Osteoblast (primary cell): ENCODE data around the gene TOM1L2. TPM values are rescaled to one million over a fixed set of nuclear protein-coding genes. Genes with fewer than 3 reads are reported as not detected.

Source experiments
- DNase-seq: peaks from one replicate; pipeline ENCODE4 v3.0.0; 2011; ENCODE audit warnings: low spot score, mixed read lengths; ENCODE audit not compliant: insufficient read length; ENCODE audit errors: missing footprints
- H2AFZ ChIP-seq: 2 replicates; pipeline ENCODE4 v1.6.0; 2011; ENCODE audit warnings: mild to moderate bottlenecking, low read length
- H3K27ac ChIP-seq: 2 replicates; pipeline ENCODE4 v1.5.1; 2011; ENCODE audit warnings: mild to moderate bottlenecking, low read depth, low read length, moderate library complexity
- H3K27me3 ChIP-seq: 2 replicates; pipeline ENCODE4 v1.6.0; 2012; ENCODE audit warnings: mild to moderate bottlenecking, control low read depth, inconsistent platforms, low read length, moderate library complexity; ENCODE audit not compliant: insufficient read depth
- H3K36me3 ChIP-seq: 2 replicates; pipeline ENCODE4 v1.5.1; 2011; ENCODE audit warnings: mild to moderate bottlenecking, low read length, control low read depth, moderate library complexity; ENCODE audit not compliant: insufficient read depth
- H3K4me1 ChIP-seq: 2 replicates; pipeline ENCODE4 v1.5.1; 2011; ENCODE audit warnings: mild to moderate bottlenecking, low read length, control low read depth, moderate library complexity; ENCODE audit not compliant: insufficient read depth
- H3K4me2 ChIP-seq: 2 replicates; pipeline ENCODE4 v1.6.0; 2011; ENCODE audit warnings: mild to moderate bottlenecking, low read length; ENCODE audit not compliant: insufficient read depth
- H3K4me3 ChIP-seq: fragments of 200-600 bp; sonication (generic); 3 replicates; pipeline ENCODE4 v1.5.1; 2012; ENCODE audit warnings: mild to moderate bottlenecking, low read length, inconsistent platforms; ENCODE audit not compliant: insufficient read depth
- H3K79me2 ChIP-seq: 2 replicates; pipeline ENCODE4 v1.6.0; 2012; ENCODE audit warnings: mild to moderate bottlenecking, low read length, control low read depth, inconsistent platforms; ENCODE audit not compliant: insufficient read depth
- H3K9me3 ChIP-seq: 2 replicates; pipeline ENCODE4 v1.5.1; 2011; ENCODE audit warnings: low read depth, low read length, control low read depth
- H4K20me1 ChIP-seq: 2 replicates; pipeline ENCODE4 v1.6.0; 2012; ENCODE audit warnings: mild to moderate bottlenecking, low read length, control low read depth; ENCODE audit not compliant: insufficient read depth
- total RNA-seq: library from RNA; depleted of rRNA; stranded (reverse); fragments of >200 nt; gene quantifications from 2 replicates; pipeline ENCODE4 v1.2.3, GENCODE V29; 2012
- TF ChIP-seq, protein P1 (sequence below): IDR thresholded peaks from 2 replicates; pipeline ENCODE4 v1.5.1; 2011; ENCODE audit warnings: mild to moderate bottlenecking, low read depth, low read length, moderate library complexity; ENCODE audit errors: extremely low read depth

TOM1L2 gene
- total RNA-seq, 1 donor, result 38.7 TPM

- Histone ChIP-seq H3K79me2 (peaks cover 19% of the 10 kb centered on the region), H3K4me3 (no peak overlapping the region), H3K27ac (no peak overlapping the region), H3K4me1 (peaks cover 12% of the 10 kb centered on the region), H2AFZ (no peak overlapping the region), H4K20me1 (peaks cover 5% of the 10 kb centered on the region), H3K27me3 (no peaks in the 10 kb centered on the region), H3K36me3 (peaks cover 11% of the 10 kb centered on the region), H3K9me3 (no peaks in the 10 kb centered on the region), H3K4me2 (no peak overlapping the region)
- peak; percentile 32 for DNase-seq
- TF ChIP-seq, protein P1, sequence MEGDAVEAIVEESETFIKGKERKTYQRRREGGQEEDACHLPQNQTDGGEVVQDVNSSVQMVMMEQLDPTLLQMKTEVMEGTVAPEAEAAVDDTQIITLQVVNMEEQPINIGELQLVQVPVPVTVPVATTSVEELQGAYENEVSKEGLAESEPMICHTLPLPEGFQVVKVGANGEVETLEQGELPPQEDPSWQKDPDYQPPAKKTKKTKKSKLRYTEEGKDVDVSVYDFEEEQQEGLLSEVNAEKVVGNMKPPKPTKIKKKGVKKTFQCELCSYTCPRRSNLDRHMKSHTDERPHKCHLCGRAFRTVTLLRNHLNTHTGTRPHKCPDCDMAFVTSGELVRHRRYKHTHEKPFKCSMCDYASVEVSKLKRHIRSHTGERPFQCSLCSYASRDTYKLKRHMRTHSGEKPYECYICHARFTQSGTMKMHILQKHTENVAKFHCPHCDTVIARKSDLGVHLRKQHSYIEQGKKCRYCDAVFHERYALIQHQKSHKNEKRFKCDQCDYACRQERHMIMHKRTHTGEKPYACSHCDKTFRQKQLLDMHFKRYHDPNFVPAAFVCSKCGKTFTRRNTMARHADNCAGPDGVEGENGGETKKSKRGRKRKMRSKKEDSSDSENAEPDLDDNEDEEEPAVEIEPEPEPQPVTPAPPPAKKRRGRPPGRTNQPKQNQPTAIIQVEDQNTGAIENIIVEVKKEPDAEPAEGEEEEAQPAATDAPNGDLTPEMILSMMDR, result no peak
These were observed 62.1 kb downstream of the TOM1L2 start for GRCh38 chr17:17910060-17910459.

DNA sequence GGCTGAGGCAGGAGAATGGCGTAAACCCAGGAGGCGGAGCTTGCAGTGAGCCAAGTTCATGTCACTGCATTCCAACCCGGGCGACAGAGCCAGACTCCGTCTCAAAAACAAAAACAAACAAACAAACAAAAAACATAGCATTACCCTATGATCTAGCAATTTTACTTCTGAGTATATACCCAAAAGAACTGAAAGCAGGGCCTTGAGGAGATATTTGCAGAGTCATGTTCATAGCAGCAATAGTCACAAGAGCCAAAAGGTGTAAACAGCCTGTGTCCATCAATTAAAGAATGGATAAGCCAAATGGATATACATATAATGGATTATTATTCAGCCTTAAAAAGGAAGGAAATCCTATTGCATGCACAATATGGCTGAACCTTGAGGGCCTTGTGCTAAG, 63.1 kb downstream of the TOM1L2 start:
- Histone ChIP-seq H3K79me2 (peaks cover 11% of the 10 kb centered on the region), H3K4me3 (no peak overlapping the region), H3K9me3 (no peaks in the 10 kb centered on the region), H3K27ac (no peak overlapping the region), H2AFZ (no peak overlapping the region), H3K4me2 (no peak overlapping the region), H3K4me1 (peaks cover 6% of the 10 kb centered on the region), H3K36me3 (peaks cover 17% of the 10 kb centered on the region), H3K27me3 (no peaks in the 10 kb centered on the region), H4K20me1 (peaks cover 8% of the 10 kb centered on the region)
- TF ChIP-seq, protein P1, result no peak
- no peak for DNase-seq

DNA sequence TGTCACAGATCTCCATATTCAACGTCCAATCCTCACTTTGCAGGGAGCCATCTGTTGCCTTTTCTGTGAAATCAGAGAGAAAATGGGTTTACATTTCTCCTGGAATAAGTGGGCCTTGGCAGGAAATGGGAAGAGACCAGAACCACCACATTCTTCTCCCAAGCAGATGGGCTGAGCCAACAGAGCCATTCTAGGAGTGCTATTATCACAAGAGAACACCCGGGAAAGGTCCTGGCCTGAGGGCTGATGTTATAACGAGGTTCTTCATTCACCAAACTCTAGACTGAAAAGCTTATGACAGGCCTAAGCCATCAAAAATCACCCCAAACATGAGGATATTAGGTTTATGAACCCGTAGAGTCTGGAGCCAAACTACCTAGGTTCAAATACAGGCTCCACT, 64.7 kb downstream of the TOM1L2 start:
- no peak overlapping the region for H3K4me3 ChIP-seq
- H3K27me3 ChIP-seq, result no peaks in the 10 kb centered on the region
- no peak overlapping the region for H3K4me2 ChIP-seq
- H2AFZ ChIP-seq, result no peak overlapping the region
- H3K27ac ChIP-seq, result no peak overlapping the region
- DNase-seq, result peak; percentile 44
- no peaks in the 10 kb centered on the region for H3K4me1 ChIP-seq
- no peaks in the 10 kb centered on the region for H3K9me3 ChIP-seq
- TF ChIP-seq, protein P1, result no peak
- H4K20me1 ChIP-seq, result peaks cover 8% of the 10 kb centered on the region
- peaks cover 11% of the 10 kb centered on the region for H3K79me2 ChIP-seq
- peaks cover 17% of the 10 kb centered on the region for H3K36me3 ChIP-seq

DNA sequence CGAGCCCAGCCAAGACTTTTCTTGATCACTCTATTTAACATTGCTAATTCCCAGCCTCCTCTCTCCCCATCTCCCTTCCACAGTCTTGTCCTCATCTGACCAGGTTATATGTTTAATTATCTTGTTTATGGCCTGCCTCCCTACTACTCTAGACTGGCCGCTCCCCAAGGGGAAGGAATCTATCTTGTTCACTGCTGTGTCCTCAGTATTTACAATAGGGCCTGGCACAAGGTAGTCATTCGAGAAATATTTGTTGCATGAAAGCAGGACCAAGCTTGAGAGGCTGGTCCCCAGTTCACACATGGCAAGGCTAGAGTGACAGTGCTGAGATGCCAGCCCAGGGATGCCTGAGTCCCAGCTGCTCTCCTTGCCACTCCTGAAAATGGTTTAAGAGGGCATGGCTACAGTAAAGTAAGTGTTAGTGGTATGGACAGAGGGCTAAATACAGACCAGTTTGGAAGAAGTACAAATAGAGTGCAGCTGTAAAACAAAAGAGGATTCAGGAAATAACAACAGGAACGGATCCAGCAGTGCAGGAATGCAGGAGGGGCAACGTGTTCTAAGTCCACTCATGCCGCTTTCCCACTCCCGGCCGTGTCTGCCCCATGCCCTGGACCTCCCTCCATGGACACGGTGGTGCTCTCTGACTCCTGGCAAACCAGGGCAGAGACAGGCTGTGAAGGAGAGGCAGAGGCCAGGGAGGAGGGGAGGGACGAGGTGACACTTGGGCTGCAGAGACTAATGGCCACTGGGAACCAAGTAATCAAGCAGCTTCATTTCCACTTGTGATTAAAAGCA, 65.6 kb downstream of the TOM1L2 start:
- H3K4me2 ChIP-seq, result no peak overlapping the region
- H2AFZ ChIP-seq, result no peak overlapping the region
- H3K27ac ChIP-seq, result no peak overlapping the region
- H3K36me3 ChIP-seq, result peaks cover 21% of the 10 kb centered on the region
- H3K4me3 ChIP-seq, result no peak overlapping the region
- peaks cover 8% of the 10 kb centered on the region for H4K20me1 ChIP-seq
- H3K79me2 ChIP-seq, result peaks cover 11% of the 10 kb centered on the region
- H3K4me1 ChIP-seq, result peaks cover under 1% of the 10 kb centered on the region
- TF ChIP-seq, protein P1, result no peak
- no peaks in the 10 kb centered on the region for H3K27me3 ChIP-seq
- no peak for DNase-seq
- H3K9me3 ChIP-seq, result no peaks in the 10 kb centered on the region
